ENCODE data around the gene ZSCAN18.

ZSCAN18 gene

DNA sequence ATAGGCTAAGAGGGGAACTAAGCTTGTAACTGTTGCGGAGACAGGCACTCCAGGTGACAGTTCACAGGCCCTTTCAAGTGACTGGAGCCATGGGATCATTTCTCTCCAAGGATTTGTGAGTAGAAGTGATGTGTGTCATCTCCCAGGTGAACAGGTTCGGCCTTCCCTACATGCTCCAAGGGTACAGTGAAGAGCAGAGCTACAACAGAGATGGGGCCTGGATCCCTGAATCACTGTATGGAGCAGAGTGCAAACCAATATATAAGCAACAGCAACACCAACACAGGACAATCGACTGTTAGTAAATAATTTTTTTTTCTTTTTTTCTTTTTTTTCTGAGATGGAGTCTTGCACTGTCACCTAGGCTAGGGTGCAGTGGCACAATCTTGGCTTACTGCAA, 15.0 kb downstream of the ZSCAN18 start:
- H3K27me3 ChIP-seq (ENCODE audit: insufficient read depth, low read length) = no peaks in the 10 kb centered on the region
- no peak overlapping the region for H2AFZ ChIP-seq (ENCODE audit: low read length)
- peaks cover 42% of the 10 kb centered on the region for H3K36me3 ChIP-seq (ENCODE audit: insufficient read depth, low read length)
- no peaks in the 10 kb centered on the region for H3F3A ChIP-seq (ENCODE audit: insufficient read depth, low read length)
- H3K9ac ChIP-seq (ENCODE audit: low read length) = no peak overlapping the region
- H3K4me1 ChIP-seq (ENCODE audit: insufficient read depth, low read length, severe bottlenecking) = no peaks in the 10 kb centered on the region
- no peak for TF ChIP-seq EZH2 (IDR thresholded peaks at IDR 0.05; ENCODE audit: borderline replicate concordance, low read length)
- TF ChIP-seq, protein P1, sequence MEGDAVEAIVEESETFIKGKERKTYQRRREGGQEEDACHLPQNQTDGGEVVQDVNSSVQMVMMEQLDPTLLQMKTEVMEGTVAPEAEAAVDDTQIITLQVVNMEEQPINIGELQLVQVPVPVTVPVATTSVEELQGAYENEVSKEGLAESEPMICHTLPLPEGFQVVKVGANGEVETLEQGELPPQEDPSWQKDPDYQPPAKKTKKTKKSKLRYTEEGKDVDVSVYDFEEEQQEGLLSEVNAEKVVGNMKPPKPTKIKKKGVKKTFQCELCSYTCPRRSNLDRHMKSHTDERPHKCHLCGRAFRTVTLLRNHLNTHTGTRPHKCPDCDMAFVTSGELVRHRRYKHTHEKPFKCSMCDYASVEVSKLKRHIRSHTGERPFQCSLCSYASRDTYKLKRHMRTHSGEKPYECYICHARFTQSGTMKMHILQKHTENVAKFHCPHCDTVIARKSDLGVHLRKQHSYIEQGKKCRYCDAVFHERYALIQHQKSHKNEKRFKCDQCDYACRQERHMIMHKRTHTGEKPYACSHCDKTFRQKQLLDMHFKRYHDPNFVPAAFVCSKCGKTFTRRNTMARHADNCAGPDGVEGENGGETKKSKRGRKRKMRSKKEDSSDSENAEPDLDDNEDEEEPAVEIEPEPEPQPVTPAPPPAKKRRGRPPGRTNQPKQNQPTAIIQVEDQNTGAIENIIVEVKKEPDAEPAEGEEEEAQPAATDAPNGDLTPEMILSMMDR (IDR thresholded peaks at IDR 0.05; ENCODE audit: low read length) = no peak
- H3K4me3 ChIP-seq (ENCODE audit: low read depth, low read length, poor library complexity, severe bottlenecking) = no peak overlapping the region
- H3K79me2 ChIP-seq (ENCODE audit: insufficient read depth, low read length) = no peaks in the 10 kb centered on the region
- no peak overlapping the region for H3K4me2 ChIP-seq (ENCODE audit: low read length)
- peaks cover 6% of the 10 kb centered on the region; the same call in 1 of the 2 replicates for H3K9me3 ChIP-seq (ENCODE audit: low read length)
- H3K27ac ChIP-seq (ENCODE audit: low read depth, low read length, poor library complexity, severe bottlenecking) = no peak overlapping the region
- no peaks in the 10 kb centered on the region for H4K20me1 ChIP-seq (ENCODE audit: insufficient read depth, low read length)
- no peaks in the 10 kb centered on the region for H3K9me2 ChIP-seq (ENCODE audit: low read depth, low read length)

DNA sequence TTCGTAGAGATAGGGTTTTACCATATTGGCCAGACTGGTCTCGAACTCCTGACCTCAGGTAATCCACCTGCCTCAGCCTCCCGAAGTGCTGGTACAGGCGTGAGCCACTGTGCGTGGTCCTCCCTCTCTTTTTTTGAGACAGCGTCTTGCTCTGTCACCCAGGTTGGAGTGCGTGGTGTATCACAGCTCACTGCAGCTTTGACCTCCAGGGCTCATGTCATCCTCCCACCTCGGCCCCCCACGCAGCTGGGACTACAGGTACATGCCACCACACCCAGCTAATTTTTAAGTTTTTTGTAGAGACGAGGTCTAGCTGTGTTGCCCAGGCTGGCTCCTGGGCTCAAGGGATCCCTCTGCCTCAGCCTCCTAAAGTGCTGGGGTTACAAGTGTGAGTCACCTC, 18.2 kb downstream of the ZSCAN18 start:
- no peak overlapping the region for H3K27ac ChIP-seq (ENCODE audit: low read depth, low read length, poor library complexity, severe bottlenecking)
- H3K36me3 ChIP-seq (ENCODE audit: insufficient read depth, low read length) = peaks cover 11% of the 10 kb centered on the region
- H3K27me3 ChIP-seq (ENCODE audit: insufficient read depth, low read length) = no peaks in the 10 kb centered on the region
- no peaks in the 10 kb centered on the region for H3F3A ChIP-seq (ENCODE audit: insufficient read depth, low read length)
- H3K4me3 ChIP-seq (ENCODE audit: low read depth, low read length, poor library complexity, severe bottlenecking) = no peak overlapping the region
- no peaks in the 10 kb centered on the region for H4K20me1 ChIP-seq (ENCODE audit: insufficient read depth, low read length)
- no peak overlapping the region for H3K9ac ChIP-seq (ENCODE audit: low read length)
- TF ChIP-seq, protein P1 (IDR thresholded peaks at IDR 0.05; ENCODE audit: low read length) = no peak
- no peak for TF ChIP-seq EZH2 (IDR thresholded peaks at IDR 0.05; ENCODE audit: borderline replicate concordance, low read length)
- no peaks in the 10 kb centered on the region for H3K9me3 ChIP-seq (ENCODE audit: low read length)
- H2AFZ ChIP-seq (ENCODE audit: low read length) = no peak overlapping the region
- H3K4me2 ChIP-seq (ENCODE audit: low read length) = no peak overlapping the region
- H3K4me1 ChIP-seq (ENCODE audit: insufficient read depth, low read length, severe bottlenecking) = no peaks in the 10 kb centered on the region
- H3K9me2 ChIP-seq (ENCODE audit: low read depth, low read length) = no peaks in the 10 kb centered on the region
- no peaks in the 10 kb centered on the region for H3K79me2 ChIP-seq (ENCODE audit: insufficient read depth, low read length)

GRCh38 chr19:58067240-58067912, 30.7 kb downstream of the ZSCAN18 start:
- H3K9me3 ChIP-seq (ENCODE audit: low read length) = peaks cover 19% of the 10 kb centered on the region; the same call in 1 of the 2 replicates

More at GRCh38 chr19:58067240-58067912, 30.7 kb downstream of the ZSCAN18 start:
- no peak overlapping the region for H2AFZ ChIP-seq (ENCODE audit: low read length)
- no peak overlapping the region for H3K27ac ChIP-seq (ENCODE audit: low read depth, low read length, poor library complexity, severe bottlenecking)
- H3K4me1 ChIP-seq (ENCODE audit: insufficient read depth, low read length, severe bottlenecking) = no peaks in the 10 kb centered on the region
- H4K20me1 ChIP-seq (ENCODE audit: insufficient read depth, low read length) = no peaks in the 10 kb centered on the region
- H3K4me2 ChIP-seq (ENCODE audit: low read length) = no peak overlapping the region
- H3K36me3 ChIP-seq (ENCODE audit: insufficient read depth, low read length) = no peaks in the 10 kb centered on the region
- no peak overlapping the region for H3K9ac ChIP-seq (ENCODE audit: low read length)
- TF ChIP-seq, protein P1 (IDR thresholded peaks at IDR 0.05; ENCODE audit: low read length) = no peak
- TF ChIP-seq EZH2 (IDR thresholded peaks at IDR 0.05; ENCODE audit: borderline replicate concordance, low read length) = no peak
- no peak overlapping the region for H3K4me3 ChIP-seq (ENCODE audit: low read depth, low read length, poor library complexity, severe bottlenecking)
- no peaks in the 10 kb centered on the region for H3F3A ChIP-seq (ENCODE audit: insufficient read depth, low read length)
- no peaks in the 10 kb centered on the region for H3K79me2 ChIP-seq (ENCODE audit: insufficient read depth, low read length)
- H3K9me2 ChIP-seq (ENCODE audit: low read depth, low read length) = no peaks in the 10 kb centered on the region
- H3K27me3 ChIP-seq (ENCODE audit: insufficient read depth, low read length) = no peaks in the 10 kb centered on the region

All from OCI-LY1 (cell line).